SU-DHL-6 (cell line): ENCODE data around the gene FAM32A.

Experiments used
- EZH2phosphoT487 ChIP-seq: fragments of 200-600 bp; sonication (generic), shearing (Covaris generic); conservative IDR thresholded peaks from 2 replicates; pipeline ENCODE4 v1.6.1; 2018; ENCODE audit warnings: mild to moderate bottlenecking, antibody characterized with exemption, low read length, moderate library complexity, mixed read lengths
- TF ChIP-seq, protein P1 (sequence below): fragments of 200-600 bp; sonication (generic); IDR thresholded peaks from one replicate; pipeline ENCODE4 v1.5.1; 2017; ENCODE audit warnings: antibody characterized with exemption, mild to moderate bottlenecking, low read length, moderate library complexity; ENCODE audit not compliant: insufficient read depth, poor library complexity, severe bottlenecking

- TF ChIP-seq, protein P1, sequence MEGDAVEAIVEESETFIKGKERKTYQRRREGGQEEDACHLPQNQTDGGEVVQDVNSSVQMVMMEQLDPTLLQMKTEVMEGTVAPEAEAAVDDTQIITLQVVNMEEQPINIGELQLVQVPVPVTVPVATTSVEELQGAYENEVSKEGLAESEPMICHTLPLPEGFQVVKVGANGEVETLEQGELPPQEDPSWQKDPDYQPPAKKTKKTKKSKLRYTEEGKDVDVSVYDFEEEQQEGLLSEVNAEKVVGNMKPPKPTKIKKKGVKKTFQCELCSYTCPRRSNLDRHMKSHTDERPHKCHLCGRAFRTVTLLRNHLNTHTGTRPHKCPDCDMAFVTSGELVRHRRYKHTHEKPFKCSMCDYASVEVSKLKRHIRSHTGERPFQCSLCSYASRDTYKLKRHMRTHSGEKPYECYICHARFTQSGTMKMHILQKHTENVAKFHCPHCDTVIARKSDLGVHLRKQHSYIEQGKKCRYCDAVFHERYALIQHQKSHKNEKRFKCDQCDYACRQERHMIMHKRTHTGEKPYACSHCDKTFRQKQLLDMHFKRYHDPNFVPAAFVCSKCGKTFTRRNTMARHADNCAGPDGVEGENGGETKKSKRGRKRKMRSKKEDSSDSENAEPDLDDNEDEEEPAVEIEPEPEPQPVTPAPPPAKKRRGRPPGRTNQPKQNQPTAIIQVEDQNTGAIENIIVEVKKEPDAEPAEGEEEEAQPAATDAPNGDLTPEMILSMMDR = no peak
- TF ChIP-seq EZH2phosphoT487 = no peak
Observed at GRCh38 chr19:16207063-16207462, 21.9 kb downstream of the FAM32A start.
